Neural cell (in vitro differentiated cells): Measurements from ENCODE around the gene TRIM4.

Experiments used
- EP300 ChIP-seq: fragments of 450-650 bp; conservative IDR thresholded peaks from 2 replicates; pipeline ENCODE4 v1.6.1; 2014; ENCODE audit warnings: antibody characterized with exemption, mild to moderate bottlenecking, moderate library complexity; ENCODE audit not compliant: poor library complexity, severe bottlenecking
- SMC3 ChIP-seq: fragments of 450-650 bp; conservative IDR thresholded peaks from 2 replicates; pipeline ENCODE4 v1.6.1; 2014; ENCODE audit warnings: antibody characterized with exemption, mild to moderate bottlenecking, moderate library complexity; ENCODE audit not compliant: poor library complexity
- TF ChIP-seq, protein P1 (sequence below): fragments of 450-650 bp; IDR thresholded peaks from 2 replicates; pipeline ENCODE4 v1.5.1; 2014; ENCODE audit warnings: antibody characterized with exemption, mild to moderate bottlenecking, moderate library complexity; ENCODE audit not compliant: poor library complexity, severe bottlenecking

DNA sequence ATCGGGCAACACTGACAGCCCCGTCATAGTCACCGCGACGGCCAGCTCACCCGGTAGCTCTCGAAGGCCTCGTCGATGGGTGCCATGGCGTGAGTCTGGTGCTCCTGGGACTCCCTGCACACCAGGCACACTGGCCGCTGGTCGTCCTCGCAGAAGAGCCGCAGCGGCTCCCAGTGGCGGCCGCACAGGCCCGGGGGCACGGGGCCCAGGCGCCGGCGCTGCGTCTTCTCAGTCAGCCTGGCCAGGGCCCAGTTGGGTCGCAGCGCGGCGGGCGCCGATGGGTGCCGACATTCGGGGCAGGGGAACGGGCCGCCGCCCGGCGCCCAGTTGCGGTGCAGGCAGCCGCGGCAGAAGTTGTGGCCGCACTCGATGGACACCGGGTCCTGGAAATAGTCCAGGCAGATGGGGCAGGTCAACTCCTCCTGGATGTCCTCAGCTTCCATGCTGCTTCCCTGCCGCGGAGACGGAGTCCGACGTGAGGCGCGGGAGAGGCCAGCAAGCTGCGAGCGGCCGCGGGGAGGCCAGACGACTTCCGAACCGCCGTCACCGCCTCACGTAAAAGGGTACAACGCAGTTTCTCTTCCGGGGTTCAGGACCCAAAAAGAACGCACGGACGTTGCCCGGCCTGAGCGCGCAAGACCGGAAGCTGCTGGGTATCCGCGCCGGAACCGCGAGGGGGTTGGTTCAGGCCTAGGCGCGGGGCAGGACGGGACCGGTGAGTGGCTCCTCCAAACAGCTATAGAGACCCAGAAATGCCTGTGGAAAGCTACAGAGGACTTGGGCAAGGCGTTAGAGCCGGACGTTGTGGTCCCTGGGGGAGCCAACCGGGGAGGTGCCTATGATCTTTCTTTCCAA lies at the start of gene TRIM4:
- TF ChIP-seq, protein P1, sequence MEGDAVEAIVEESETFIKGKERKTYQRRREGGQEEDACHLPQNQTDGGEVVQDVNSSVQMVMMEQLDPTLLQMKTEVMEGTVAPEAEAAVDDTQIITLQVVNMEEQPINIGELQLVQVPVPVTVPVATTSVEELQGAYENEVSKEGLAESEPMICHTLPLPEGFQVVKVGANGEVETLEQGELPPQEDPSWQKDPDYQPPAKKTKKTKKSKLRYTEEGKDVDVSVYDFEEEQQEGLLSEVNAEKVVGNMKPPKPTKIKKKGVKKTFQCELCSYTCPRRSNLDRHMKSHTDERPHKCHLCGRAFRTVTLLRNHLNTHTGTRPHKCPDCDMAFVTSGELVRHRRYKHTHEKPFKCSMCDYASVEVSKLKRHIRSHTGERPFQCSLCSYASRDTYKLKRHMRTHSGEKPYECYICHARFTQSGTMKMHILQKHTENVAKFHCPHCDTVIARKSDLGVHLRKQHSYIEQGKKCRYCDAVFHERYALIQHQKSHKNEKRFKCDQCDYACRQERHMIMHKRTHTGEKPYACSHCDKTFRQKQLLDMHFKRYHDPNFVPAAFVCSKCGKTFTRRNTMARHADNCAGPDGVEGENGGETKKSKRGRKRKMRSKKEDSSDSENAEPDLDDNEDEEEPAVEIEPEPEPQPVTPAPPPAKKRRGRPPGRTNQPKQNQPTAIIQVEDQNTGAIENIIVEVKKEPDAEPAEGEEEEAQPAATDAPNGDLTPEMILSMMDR: no peak
- TF ChIP-seq EP300 (no peak), SMC3 (no peak)
